HepG2 (cell line): ENCODE data around the gene PAN2. TPM values are rescaled to one million over a fixed set of nuclear protein-coding genes. Genes with fewer than 3 reads are reported as not detected.

Experiments used
- CSRNP1 ChIP-seq: sonication (generic); formaldehyde crosslinking; IDR thresholded peaks from 2 replicates; pipeline ENCODE4 v1.8.1; 2023; ENCODE audit warnings: mild to moderate bottlenecking, missing genetic modification reagents
- GPBP1L1 ChIP-seq: sonication (generic); formaldehyde crosslinking; IDR thresholded peaks from 2 replicates; pipeline ENCODE4 v1.5.0; 2020; ENCODE audit warnings: mild to moderate bottlenecking, missing genetic modification reagents
- HDAC2 ChIP-seq: sonication (generic); formaldehyde crosslinking; IDR thresholded peaks from 2 replicates; pipeline ENCODE4 v1.4.0; 2020; ENCODE audit warnings: missing genetic modification reagents
- KDM5B ChIP-seq: sonication (generic); formaldehyde crosslinking; IDR thresholded peaks from 2 replicates; pipeline ENCODE4 v1.4.0; 2020; ENCODE audit warnings: missing genetic modification reagents, mild to moderate bottlenecking, borderline replicate concordance
- MAF1 ChIP-seq: sonication (generic); formaldehyde crosslinking; IDR thresholded peaks from 2 replicates; pipeline ENCODE4 v1.5.0; 2020; ENCODE audit warnings: missing genetic modification reagents, borderline replicate concordance
- MEIS2 ChIP-seq: sonication (generic); formaldehyde crosslinking; IDR thresholded peaks from 2 replicates; pipeline ENCODE4 v1.9.0; 2021; ENCODE audit warnings: mild to moderate bottlenecking, missing genetic modification reagents
- NFE2 ChIP-seq: sonication (generic); formaldehyde crosslinking; IDR thresholded peaks from 2 replicates; pipeline ENCODE4 v1.4.0; 2020; ENCODE audit warnings: missing genetic modification reagents
- PHF21A ChIP-seq: sonication (generic); formaldehyde crosslinking; IDR thresholded peaks from 2 replicates; pipeline ENCODE4 v1.5.0; 2020; ENCODE audit warnings: mild to moderate bottlenecking, missing genetic modification reagents
- USF2 ChIP-seq, 2 experiments: sonication (generic) in 1 of 2; formaldehyde crosslinking in 1 of 2; IDR thresholded peaks; 2 replicates each; pipeline versions ENCODE4 v1.5.1 to v1.6.1; 2011 to 2020; ENCODE audit warnings: borderline replicate concordance in 1 of 2, low read depth in 1 of 2, low read length in 1 of 2, mild to moderate bottlenecking in 1 of 2, missing genetic modification reagents in 1 of 2, moderate library complexity in 1 of 2
- ZFAT ChIP-seq: sonication (generic); formaldehyde crosslinking; conservative IDR thresholded peaks from 2 replicates; pipeline ENCODE4 v1.8.1; 2023; ENCODE audit warnings: missing genetic modification reagents, inconsistent platforms
- ZFP36L2 ChIP-seq: sonication (generic); formaldehyde crosslinking; IDR thresholded peaks from 2 replicates; pipeline ENCODE4 v1.4.0; 2020; ENCODE audit warnings: missing genetic modification reagents
- ZSCAN5A ChIP-seq: sonication (generic); formaldehyde crosslinking; IDR thresholded peaks from 2 replicates; pipeline ENCODE4 v1.8.0; 2022; ENCODE audit warnings: mild to moderate bottlenecking, missing genetic modification reagents, borderline replicate concordance
- polyA plus RNA-seq, 8 experiments: library from polyadenylated mRNA; depleted of rRNA in 3 of 8; stranded (reverse) in 7 of 8; unstranded in 1 of 8; fragments of >200 nt; fragmentation: Illumina TruSeq in 4 of 8; extraction: Trizol in 4 of 8; gene quantifications; 2 replicates each; pipeline versions ENCODE4 v1.2.1 to v1.2.3, GENCODE V29; 2011 to 2016; ENCODE audit warnings: low read depth in 4 of 8, missing spikeins in 1 of 8, mixed read lengths in 1 of 8; ENCODE audit not compliant: insufficient read depth in 1 of 8
- total RNA-seq, 5 experiments: library from RNA; depleted of rRNA; stranded (reverse); fragments of >200 nt; fragmentation: Illumina TruSeq; extraction: Trizol; gene quantifications; 2 replicates each; pipeline ENCODE4 v1.2.3, GENCODE V29; 2016; ENCODE audit warnings: low read depth in 1 of 5
- TF ChIP-seq, protein P1 (sequence below): sonication (generic); formaldehyde crosslinking; IDR thresholded peaks from 2 replicates; pipeline ENCODE4 v1.8.0; 2022; ENCODE audit warnings: mild to moderate bottlenecking, missing genetic modification reagents; ENCODE audit not compliant: insufficient replicate concordance
- TF ChIP-seq, protein P2 (sequence below): IDR thresholded peaks from 2 replicates; pipeline ENCODE4 v1.4.0; 2020; ENCODE audit warnings: mild to moderate bottlenecking, missing genetic modification reagents

The PAN2 gene
- total and polyA plus RNA-seq, 2 of the 13 experiments (the other 11 are each of a cell fraction or from before 2014, with no cell fraction given): 27.2 to 61.1 TPM

DNA sequence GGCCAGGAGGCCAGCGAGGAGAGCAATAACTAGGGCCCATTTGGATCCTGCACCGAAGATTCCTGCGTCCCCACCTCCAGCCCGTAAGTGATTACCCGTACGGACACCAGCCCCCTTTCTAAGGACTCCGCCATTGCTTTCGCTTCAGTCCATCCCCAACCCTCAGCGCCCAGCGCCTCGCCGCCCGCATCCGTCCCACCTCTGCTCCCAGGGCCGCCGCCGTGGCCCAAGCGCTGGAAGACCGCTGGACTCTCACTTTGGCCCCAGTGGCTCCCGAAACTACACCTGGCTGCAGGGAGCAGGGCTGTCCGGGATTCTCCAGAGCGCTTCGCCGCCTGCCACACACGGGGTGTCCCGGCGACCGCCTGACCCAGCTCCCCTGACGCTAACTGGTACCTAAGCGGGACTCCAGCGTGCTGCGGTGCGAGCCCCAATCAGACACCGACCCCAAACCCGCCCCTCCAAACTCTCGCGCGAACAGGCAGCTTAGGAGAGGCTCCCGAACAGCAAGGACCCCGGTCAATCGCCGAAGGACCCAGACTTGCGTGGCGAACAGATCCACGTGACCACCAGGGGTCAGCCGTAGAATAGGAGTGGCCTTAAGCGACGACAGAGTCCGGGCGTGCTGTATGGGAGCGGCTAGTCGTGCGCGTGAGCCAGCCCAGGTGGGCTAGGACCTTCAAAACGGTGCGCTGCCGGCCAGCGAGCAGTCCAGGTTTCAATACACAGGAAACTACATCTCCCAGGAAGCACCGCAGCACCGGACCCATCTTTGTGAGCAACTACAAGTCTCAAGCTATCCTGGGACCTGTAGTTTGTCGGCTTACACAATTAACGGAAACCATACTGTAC, 18.0 kb downstream of the PAN2 start, which contains the start of gene CNPY2 (continued):
- TF ChIP-seq USF2 (IDR thresholded peaks at IDR 0.05; ENCODE audit: low read depth, low read length) (peak; percentile 76), USF2 (CRISPR knock-in tag; IDR thresholded peaks at IDR 0.05; ENCODE audit: borderline replicate concordance) (peak; percentile 80; the same call in 1 of the 2 replicates), ZFAT (no peak; the same call in 1 of the 2 replicates), CSRNP1 (CRISPR knock-in tag) (peak; percentile 80; the same call in 1 of the 2 replicates), ZSCAN5A (CRISPR knock-in tag) (peak; percentile 85; the same call in 1 of the 2 replicates), PHF21A (peak; percentile 89), NFE2 (CRISPR knock-in tag) (no peak), ZFP36L2 (CRISPR knock-in tag) (0 out of 2 replicates have a peak, but pooled peaks have one; percentile 59), GPBP1L1 (CRISPR knock-in tag) (no peak), MEIS2 (peak; percentile 69), MAF1 (CRISPR knock-in tag) (peak; percentile 51; the same call in 1 of the 2 replicates), KDM5B (peak; percentile 61; the same call in 1 of the 2 replicates), HDAC2 (CRISPR knock-in tag) (peak; percentile 67)
- TF ChIP-seq, protein P1, sequence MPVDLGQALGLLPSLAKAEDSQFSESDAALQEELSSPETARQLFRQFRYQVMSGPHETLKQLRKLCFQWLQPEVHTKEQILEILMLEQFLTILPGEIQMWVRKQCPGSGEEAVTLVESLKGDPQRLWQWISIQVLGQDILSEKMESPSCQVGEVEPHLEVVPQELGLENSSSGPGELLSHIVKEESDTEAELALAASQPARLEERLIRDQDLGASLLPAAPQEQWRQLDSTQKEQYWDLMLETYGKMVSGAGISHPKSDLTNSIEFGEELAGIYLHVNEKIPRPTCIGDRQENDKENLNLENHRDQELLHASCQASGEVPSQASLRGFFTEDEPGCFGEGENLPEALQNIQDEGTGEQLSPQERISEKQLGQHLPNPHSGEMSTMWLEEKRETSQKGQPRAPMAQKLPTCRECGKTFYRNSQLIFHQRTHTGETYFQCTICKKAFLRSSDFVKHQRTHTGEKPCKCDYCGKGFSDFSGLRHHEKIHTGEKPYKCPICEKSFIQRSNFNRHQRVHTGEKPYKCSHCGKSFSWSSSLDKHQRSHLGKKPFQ (CRISPR knock-in tag): no peak
- TF ChIP-seq, protein P2, sequence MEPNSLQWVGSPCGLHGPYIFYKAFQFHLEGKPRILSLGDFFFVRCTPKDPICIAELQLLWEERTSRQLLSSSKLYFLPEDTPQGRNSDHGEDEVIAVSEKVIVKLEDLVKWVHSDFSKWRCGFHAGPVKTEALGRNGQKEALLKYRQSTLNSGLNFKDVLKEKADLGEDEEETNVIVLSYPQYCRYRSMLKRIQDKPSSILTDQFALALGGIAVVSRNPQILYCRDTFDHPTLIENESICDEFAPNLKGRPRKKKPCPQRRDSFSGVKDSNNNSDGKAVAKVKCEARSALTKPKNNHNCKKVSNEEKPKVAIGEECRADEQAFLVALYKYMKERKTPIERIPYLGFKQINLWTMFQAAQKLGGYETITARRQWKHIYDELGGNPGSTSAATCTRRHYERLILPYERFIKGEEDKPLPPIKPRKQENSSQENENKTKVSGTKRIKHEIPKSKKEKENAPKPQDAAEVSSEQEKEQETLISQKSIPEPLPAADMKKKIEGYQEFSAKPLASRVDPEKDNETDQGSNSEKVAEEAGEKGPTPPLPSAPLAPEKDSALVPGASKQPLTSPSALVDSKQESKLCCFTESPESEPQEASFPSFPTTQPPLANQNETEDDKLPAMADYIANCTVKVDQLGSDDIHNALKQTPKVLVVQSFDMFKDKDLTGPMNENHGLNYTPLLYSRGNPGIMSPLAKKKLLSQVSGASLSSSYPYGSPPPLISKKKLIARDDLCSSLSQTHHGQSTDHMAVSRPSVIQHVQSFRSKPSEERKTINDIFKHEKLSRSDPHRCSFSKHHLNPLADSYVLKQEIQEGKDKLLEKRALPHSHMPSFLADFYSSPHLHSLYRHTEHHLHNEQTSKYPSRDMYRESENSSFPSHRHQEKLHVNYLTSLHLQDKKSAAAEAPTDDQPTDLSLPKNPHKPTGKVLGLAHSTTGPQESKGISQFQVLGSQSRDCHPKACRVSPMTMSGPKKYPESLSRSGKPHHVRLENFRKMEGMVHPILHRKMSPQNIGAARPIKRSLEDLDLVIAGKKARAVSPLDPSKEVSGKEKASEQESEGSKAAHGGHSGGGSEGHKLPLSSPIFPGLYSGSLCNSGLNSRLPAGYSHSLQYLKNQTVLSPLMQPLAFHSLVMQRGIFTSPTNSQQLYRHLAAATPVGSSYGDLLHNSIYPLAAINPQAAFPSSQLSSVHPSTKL: peak; percentile 65; the same call in 1 of the 2 replicates
